SH-SY5Y (cell line): ENCODE measurements around the gene SEPTIN2.

Experiments
- GATA2 ChIP-seq: IDR thresholded peaks from 2 replicates; pipeline ENCODE4 v1.6.1; 2011; ENCODE audit warnings: mild to moderate bottlenecking, low read depth, low read length
- GATA3 ChIP-seq: IDR thresholded peaks from 2 replicates; pipeline ENCODE4 v1.6.1; 2011; ENCODE audit warnings: low read depth, mild to moderate bottlenecking, low read length, moderate library complexity

GRCh38 chr2:241300000-241300399 is 15.7 kb upstream of the SEPTIN2 start:
- TF ChIP-seq GATA3 (no peak), GATA2 (no peak)
